ENCODE measurements around the gene MX2.
"Not testable (repeated sequence)": the region's sequence is repeated elsewhere in the genome, so short reads cannot be mapped to it uniquely, and the experiment has no call there.

Gene MX2

DNA sequence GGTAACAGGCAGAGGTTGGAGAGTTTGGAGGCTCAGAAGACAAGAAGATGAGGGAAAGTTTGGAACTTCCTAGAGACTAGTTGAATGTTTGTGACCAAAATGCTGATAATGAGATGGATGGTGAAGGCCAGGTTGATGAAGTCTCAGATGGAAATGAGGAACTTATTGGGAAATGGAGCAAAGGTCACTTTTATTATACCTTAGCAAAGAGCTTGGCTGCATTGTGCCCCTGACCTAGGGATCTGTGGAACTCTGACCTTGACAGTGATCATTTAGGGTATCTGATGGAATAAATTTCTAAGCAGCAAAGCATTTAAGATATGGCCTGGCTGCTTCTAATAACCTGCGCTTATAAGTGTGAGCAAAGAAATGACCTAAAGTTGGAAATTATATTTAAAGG, 28.1 kb upstream of the MX2 start:
- no peak overlapping the region for H3K4me3 ChIP-seq (ENCODE audit: low read depth, low read length)

DNA sequence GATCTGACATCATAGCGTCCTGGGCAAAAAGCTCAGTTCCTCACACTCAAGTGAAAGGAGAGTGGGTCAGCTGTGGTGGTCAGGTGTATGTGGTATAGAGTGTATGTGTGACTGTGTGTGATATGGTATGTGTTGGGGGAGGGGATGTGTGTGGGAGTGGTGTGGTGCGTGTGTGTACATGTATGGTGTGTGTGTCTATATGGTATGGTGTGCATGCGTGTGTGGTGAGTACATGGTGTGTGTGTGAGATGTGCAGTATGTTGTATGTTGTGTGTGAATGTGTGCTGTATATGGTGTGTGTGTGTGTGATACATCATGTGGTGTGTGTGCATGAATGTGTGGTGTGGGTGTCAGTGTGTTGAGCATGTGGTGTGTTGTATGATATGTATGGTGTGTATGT, 24.3 kb upstream of the MX2 start:
- H3K4me3 ChIP-seq (ENCODE audit: low read depth, low read length), result no peak overlapping the region

DNA sequence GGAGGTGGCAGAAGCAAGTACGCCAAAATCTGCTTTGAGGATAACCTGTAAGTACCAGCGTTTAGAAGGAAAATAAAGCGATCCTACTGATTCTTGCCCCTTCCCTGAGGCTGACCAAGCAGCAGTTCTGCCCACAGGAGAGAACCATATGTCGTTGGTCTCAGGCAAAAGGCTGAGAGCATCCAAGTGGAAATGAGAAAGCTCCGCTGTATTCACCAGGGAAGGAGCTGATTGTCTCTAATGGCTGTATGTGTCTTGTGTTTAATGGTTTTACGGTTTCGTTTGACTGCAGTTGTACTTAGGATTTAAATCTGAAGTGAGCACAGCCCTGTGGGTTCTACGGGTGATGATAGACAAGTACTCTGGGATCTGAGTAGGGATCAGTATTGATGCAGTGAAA, 23.4 kb upstream of the MX2 start:
- no peak overlapping the region for H3K4me3 ChIP-seq (ENCODE audit: low read depth, low read length)

DNA sequence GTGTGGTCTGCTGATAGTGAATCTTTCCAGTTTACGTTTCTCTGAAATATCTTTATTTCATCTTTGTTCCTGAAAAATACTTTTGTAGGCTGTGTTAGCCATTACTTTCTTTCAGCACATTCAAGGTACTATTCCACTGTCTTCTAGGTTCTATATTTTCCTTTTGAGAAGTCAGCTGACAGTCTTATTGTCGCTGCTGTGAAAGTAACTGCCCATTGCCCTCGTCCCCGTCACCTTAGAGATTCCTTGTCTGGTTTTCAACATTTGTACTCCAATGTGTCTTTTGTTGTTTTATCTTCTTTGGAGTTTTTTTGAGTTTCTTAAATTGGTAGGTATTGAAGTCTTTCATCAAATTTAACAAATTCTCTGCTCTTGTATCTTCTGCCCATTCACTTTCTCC, 19.8 kb upstream of the MX2 start:
- no peak overlapping the region for H3K4me3 ChIP-seq (ENCODE audit: low read depth, low read length)

DNA sequence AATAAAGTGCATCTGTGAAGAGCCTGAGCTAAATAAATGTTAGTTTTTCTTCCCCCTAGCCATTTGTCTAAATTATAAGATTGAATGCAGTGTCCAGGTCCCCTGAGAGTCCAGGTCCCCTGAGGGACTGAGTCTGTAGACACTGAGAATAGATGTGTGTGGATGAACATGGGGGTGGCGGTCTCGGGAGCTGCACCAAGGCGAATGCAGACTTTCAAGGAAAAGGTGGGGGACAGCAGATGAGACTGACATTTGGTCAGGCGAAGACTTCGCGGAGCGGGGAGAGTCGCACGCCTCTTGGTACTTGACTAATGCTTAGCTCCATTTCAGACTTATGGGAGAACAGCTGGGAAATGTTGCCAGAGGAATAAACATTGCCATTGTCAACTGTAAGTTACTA, 17.7 kb upstream of the MX2 start:
- H3K4me3 ChIP-seq (ENCODE audit: low read depth, low read length), result no peak overlapping the region

DNA sequence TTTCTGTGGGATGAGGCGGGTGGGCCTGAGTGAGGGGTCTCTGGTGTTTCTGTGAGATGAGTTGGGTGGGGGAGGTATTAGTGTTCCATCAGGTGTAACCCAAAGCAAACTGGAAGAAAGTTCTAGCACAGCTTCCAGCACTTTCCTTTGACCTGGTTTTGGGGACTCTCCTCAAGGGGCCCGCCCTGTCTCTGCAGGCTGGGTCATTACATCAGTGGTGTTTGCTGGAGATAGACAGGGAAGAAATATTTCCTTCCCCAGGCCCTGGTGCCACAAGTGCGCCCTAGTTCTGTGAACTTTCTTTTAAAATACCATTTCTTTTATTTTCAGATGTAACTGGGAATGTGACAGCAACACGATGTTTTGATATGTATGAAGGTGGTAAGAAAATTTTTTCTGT, 16.5 kb upstream of the MX2 start:
- H3K4me3 ChIP-seq (ENCODE audit: low read depth, low read length), result no peak overlapping the region

DNA sequence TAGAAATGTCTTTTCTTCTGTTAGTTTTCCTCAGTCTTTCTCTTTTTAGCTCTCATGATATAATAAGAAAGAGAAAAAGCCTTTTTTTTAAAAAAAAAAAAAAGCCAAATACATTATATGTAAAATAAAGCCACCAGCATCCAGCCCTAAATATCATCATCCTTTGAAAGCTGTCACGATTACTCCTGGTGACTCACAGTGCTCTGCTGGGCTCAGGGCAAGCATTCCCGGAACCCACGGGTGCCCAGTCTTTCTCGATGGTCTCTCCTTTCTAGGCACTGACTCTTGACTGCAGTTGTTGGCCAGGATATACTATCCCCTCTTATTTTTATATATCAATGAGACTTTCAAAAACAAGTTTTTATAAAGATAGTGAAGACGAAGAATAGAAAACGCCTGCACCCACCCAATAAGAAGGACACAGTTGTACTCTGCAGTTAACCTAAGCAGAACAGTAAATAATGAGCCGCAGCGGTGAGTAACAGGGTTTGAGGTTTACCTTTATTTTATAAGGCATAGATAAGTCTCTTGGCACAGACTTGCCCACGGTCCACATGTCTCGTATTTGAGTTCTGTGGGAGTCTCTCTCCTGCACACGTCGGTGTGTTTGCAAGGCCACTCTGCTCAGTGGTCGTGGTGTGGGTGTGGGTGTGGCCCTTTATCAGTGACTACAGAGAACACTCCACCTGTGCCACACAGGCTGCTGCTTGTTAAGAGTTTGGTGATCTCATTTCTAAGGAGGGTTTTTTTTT, 15.7 kb upstream of the MX2 start:
- no peak overlapping the region for H3K4me3 ChIP-seq (ENCODE audit: low read depth, low read length)

DNA sequence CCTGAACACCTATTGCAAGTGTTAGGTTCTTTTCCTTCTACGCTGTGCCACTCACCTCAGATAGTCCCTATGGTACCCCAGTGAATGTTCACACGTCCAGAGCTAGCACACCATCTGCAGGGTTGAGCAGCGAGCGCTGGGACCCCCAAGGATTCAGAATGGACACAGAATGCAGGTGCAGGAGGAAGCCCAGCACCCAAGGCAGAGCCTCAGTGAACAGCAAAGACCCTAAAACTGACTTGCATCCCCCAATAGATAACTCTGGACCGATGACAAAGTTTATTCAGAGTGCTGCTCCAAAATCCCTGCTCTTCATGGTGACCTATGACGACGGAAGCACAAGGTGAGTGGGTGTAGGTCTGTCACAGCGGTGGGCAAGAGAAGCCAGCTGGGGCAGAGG, 15.1 kb upstream of the MX2 start:
- H3K4me3 ChIP-seq (ENCODE audit: low read depth, low read length), result no peak overlapping the region

DNA sequence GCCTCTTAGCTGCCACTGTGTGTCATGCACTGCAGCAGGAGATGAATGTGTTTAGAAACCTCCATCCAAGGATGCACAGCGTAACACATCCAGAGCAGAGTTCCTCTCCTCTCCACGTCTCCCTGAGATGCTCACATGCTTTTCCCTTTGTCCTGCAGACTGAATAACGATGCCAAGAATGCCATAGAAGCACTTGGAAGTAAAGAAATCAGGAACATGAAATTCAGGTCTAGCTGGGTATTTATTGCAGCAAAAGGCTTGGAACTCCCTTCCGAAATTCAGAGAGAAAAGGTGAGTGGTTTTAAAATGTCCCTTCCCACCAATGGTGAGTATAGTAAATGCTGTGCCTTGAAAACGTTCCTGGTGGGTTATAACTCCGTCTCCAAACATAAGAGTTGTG, 13.4 kb upstream of the MX2 start:
- no peak overlapping the region for H3K4me3 ChIP-seq (ENCODE audit: low read depth, low read length)

DNA sequence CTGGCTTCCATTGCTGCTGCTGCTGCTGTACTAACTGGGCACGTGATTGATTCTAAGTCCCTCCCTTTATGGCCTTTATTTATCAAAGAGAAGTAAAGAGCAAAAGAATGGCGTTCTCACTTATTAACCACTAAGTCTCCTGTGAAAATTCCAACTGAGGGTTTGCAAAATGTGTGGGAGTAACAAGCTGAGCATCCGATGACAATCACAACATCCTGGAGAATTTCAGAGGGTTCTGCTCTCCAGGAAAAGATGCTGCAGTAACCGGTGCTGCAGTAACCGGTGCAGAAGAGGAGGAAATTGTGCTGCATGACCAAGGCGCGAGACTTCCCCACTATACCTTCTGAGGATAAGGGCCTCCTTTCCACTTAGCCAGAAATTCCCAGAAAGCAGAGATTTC, 12.7 kb upstream of the MX2 start:
- H3K4me3 ChIP-seq (ENCODE audit: low read depth, low read length), result no peak overlapping the region

DNA sequence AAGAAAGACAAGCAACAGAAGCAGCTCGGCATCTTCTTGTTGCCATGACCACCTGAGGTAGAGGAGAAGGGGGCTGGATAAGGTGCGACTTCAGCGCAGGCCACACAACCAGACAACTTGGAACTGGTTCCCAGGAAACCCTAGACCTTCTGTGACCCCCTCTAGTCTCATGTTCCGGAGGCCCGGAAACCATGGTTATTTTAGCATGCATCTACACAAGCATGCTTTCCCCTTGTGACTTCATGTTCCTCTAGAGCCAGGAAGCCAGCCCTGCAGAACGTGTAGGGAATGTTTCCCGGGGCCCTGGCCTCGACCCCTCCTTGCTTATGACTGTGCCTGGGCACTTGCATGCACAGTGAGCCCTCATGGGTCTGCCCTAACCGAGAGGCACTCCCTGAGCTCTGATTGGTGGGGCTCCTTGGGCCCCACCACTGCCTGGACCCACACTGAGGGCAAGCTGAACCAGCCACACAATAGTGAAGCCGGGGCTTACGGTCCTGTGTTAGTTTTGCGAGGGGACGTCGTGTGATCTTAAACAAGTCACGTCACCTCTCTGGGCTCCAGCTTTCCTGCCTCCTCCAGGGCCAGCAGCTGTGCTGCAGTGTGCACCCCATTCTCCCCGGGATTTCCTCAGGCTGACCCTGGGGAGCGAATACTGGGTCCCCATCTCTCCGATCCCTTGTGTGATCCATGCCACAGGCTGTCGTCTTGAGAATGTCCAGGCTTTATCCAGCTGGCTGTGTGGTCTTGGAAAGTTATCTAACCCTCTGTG, 12.0 kb upstream of the MX2 start:
- H3K4me3 ChIP-seq (ENCODE audit: low read depth, low read length), result no peak overlapping the region

DNA sequence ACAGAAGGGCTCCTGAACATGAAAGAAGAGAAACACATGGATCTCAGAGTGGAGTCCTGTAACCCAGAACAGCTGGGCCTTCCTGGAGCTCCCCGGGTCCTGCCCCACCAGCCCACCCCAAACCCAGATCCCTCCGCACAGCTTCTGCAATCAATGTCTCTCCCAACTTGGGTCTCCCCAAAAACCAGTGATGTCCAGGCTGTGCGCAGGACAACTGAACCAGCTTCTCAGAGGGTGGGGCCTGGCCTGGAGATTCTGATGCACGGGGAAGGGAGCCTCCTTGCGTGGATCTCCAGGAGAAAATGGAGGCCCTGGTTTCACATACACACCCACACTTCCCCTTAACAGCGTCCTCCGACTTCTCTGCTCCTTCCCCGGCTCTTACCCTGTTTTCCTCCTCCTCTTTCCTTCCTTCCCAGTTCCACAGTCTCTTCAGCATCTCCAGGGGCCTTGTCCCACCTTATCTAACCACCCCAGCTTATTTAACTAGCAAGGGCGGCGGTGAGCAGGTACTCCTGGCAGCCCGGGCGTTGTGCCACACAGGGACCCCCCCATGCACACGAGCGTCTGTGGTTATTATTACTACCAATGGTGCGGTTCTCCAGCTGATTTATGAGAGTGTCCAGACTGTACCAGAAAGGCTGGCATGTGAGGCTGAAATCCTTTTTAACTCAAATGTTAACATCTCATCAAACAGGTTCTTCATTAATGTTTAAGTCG, 11.2 kb upstream of the MX2 start:
- H3K4me3 ChIP-seq (ENCODE audit: low read depth, low read length), result no peak overlapping the region

DNA sequence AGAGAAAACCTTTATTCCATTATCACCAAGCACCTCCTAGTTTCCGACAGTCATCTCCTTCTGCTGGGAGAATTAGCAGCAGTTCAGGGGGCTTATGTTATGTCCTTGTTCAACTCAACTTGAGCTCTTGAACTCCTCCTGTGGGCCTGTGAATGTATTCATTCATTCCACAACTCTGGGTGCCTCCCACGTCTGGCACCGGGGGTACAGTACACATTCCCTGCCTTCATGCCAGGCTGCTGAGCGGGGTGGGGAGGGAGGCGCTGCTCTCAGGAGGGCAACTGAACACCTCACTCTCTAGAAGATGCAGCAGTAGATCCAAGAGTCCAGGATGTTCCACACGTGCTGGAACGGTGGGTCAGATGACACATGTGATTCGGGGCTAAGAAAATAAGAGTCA, 4.3 kb upstream of the MX2 start:
- no peak overlapping the region for H3K4me3 ChIP-seq (ENCODE audit: low read depth, low read length)

DNA sequence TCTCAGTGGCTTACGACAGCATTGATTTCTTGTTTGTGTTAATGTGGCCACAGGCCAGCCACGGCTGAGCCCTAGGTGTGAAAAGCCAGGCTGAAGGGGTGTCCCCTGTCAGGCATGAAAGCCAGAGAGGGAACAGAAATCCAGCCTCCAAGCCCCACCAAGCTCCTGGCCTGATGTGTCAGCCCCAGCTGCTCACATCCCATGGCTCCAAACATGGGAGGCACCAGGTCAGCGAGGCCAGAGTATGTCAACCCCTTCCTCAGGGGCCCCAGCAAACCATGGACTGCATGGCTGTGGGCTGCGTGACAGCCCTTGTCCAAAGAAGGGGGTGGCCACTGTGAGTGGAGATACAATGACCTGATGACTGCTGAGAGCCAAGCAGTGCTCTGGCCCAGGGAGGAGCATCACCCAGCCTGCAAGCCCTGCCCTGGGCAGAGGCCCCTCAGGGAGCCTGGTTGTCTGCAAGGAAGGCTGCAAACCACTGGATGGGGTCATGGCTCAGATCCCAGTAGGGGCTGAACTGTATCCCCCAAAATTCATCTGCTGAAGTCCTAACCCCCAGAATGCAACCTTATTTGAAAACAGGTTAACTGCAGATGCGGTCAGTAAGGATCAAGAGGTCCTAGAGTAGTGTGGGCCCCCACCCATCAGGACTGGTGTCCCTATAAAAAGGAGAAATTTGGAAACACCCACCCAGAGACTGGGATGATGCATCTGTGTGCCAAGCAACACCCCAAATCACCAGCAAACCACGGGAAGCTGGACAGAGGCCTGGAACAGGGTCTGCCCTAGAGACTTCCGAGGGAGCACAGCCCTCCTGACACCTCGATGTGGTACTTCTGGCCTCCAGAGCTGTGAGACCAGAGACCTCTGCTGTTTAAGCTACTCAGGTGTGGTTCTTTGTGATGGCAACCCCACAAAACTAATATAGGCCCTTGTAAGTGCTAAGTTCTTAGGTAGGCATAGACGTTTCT, 3.3 kb upstream of the MX2 start:
- no peak overlapping the region for H3K4me3 ChIP-seq (ENCODE audit: low read depth, low read length)

DNA sequence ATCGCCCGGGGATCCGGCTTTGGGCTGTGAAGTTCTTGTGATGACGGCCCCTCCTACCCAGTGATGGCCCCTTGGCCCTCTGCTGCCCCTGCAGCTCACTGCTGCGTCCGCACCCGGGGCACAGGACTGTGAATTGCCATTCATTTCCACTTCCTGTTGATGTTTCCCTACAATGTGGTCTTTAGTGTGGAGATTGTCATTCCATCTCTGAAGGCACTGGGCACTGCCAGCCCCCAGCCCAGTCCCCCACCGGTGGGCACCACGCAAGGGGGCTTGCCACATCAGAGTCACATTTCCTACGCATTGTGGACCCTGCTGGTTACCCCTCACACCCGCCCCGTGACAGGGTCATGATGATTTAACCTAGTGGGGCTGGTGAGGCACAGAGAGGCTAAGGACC, 2.5 kb upstream of the MX2 start:
- no peak overlapping the region for H3K4me3 ChIP-seq (ENCODE audit: low read depth, low read length)

DNA sequence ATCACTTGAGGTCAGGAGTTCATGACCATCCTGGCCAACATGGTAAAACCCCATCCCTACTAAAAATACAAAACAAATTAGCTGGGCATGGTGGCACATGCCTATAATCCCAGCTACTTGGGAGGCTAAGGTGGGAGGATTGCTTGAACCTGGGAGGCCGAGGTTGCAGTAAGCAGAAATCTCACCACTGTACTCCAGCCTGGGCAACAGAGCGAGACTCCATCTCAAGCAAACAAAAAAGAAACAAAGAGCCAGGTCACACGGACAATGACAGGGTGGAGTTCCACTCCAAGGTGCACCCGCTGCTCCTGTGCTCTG, 2.1 kb upstream of the MX2 start:
- H3K4me3 ChIP-seq (ENCODE audit: low read depth, low read length), result not testable (repeated sequence)

DNA sequence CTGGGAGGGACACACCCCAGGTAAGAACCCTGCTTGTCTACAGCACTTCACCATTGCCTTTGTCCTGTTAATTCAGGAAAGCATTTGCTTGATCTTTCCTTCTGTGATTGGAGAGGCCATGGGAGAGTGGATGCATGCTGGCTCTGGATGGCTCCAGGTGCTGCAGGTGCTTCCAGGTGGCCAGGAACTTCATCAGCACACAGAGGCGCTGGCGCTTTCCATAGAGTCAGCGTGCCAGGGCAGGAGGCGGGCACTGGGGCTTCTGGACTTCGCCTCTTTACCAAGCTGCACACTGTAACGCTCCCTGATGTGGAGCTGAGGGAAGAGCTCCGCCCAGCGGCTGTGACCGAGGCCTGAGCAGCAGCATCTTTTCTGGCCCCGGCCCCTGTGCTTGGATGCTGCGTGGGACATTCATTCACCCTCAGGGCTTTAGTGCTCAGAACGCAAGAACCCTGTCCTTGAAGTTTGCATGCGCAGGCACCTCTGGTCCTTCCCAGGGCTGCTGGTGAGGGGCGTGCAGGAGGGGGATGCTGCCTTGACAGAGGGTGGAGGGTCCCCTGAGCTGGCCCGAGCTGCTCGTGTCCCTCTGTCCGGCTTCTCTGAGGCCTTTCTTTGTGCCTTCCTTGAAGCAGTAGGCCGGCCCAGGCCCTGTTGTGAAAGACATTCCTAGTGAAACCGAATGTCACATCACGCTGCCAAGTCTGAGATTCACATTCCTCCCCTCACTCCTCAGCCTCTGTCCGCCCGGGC, 1.6 kb upstream of the MX2 start:
- no peak overlapping the region for H3K4me3 ChIP-seq (ENCODE audit: low read depth, low read length)

DNA sequence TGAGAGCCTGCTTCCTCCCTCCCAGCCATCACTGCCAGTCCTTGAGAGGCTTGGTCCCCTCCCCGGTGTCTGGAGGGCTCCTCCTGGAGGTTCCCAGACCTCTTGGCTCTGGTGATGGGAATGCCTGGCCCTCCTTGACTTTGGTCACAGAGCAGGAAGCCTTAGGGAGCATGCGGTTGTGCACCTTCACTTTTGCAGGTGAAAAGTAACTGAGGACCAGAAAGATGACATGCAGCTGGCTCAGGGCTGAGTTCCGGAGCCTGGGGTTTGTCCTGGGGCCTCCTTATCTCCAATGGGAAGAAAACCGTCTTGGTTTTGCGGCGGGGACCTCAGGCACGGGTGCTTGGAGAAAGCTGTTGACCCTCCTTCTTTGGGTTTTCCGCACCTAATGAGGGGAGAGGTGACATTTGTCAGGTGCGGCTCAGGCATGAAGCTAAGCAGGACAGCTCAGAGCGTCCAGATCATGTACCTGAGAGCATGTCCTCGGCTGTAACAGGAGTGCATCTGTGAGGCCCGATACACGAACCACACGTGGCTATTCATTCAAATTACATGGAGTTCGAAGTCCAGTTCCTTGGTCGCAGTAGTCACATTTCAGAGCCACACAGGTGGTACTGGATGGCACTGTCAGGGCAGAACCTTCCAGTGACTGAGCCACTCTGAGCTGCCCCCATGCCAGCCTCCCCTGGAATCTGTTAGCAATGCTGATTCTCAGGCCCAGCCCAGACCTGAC, 608 bp upstream of the MX2 start:
- H3K4me3 ChIP-seq (ENCODE audit: low read depth, low read length), result no peak overlapping the region

DNA sequence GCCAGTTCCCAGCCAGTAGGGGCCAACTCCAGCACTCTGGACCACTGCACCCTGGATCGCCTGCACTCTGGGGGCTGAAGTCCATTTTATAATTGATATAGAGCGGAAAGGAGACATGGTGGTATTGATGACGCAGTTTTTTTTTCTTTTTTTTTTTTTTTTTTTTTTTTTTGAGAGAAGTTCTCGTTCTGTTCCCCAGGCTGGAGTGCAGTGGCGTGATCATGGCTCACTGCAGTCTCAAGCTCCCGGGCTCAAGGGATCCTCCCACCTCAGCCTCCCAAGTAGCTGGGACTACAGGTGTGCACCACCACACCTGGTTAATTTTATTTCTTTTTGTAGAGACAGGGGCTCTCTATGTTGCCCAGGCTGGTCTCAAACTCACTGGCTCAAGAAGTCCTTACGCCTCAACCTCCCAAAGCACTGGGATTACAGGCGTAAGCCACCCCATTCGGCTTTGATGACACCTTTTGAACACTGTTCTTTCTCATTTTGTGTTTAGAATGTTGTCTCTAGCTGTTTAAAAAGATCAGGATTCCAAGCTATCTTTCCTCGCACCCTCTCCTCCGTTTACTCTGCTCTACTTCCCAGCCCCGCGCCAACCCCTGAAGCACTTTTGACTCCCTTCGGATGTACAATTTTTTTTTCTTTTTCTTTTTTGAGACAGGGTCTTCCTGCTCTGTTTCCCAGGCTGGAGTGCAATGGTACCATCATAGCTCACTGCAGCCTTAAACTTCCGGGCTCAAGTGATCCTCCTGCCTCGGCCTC, 960 bp downstream of the MX2 start:
- H3K4me3 ChIP-seq (ENCODE audit: low read depth, low read length), result no peak overlapping the region
